Measurements from ENCODE around the gene SMARCC2.

SMARCC2 gene

GRCh38 chr12:56189099-56189917 is at the start of gene SMARCC2:
TSS of gene SMARCC2 (minus strand) at chr12:56189483. CDS start at chr12:56189461, 22 bp downstream.
- DNase-seq (ENCODE audit: low read depth): peak; percentile 76

GRCh38 chr12:56237552-56237951 is 48.3 kb upstream of the SMARCC2 start:
- DNase-seq (ENCODE audit: low read depth): no peak

GRCh38 chr12:56236985-56237384 is 47.7 kb upstream of the SMARCC2 start:
- DNase-seq (ENCODE audit: low read depth): no peak

- no peak for DNase-seq (ENCODE audit: low read depth)
These were observed 46.8 kb upstream of the SMARCC2 start for GRCh38 chr12:56236091-56236490.

GRCh38 chr12:56234746-56235436 is 45.6 kb upstream of the SMARCC2 start:
- DNase-seq (ENCODE audit: low read depth): no peak

DNA sequence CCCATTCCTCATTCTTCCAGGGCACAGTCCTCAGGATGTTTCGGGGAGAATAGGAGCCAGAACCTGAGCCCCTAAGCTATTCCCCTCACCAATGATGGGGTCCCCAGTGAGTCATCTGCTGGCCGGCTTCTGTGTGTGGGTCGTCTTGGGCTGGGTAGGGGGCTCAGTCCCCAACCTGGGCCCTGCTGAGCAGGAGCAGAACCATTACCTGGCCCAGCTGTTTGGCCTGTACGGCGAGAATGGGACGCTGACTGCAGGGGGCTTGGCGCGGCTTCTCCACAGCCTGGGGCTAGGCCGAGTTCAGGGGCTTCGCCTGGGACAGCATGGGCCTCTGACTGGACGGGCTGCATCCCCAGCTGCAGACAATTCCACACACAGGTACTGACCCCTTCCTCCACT is 41.9 kb upstream of the SMARCC2 start:
- DNase-seq (ENCODE audit: low read depth): no peak

- no peak for DNase-seq (ENCODE audit: low read depth)
These were observed 41.3 kb upstream of the SMARCC2 start for GRCh38 chr12:56230432-56231183.

- no peak for DNase-seq (ENCODE audit: low read depth)
These were observed 40.7 kb upstream of the SMARCC2 start, which contains the start of gene SLC39A5 for GRCh38 chr12:56229916-56230431. TSS of gene SLC39A5 (plus strand) at chr12:56230051. CDS start at chr12:56231275, 1,224 bp downstream.

- DNase-seq (ENCODE audit: low read depth): no peak
These were observed 39.8 kb upstream of the SMARCC2 start for GRCh38 chr12:56229082-56229481.

- DNase-seq (ENCODE audit: low read depth): no peak
These were observed 35.7 kb upstream of the SMARCC2 start for GRCh38 chr12:56224954-56225353.

- DNase-seq (ENCODE audit: low read depth): peak; percentile 85
These were observed 34.9 kb upstream of the SMARCC2 start, which contains the start of gene NABP2 for GRCh38 chr12:56224102-56224701. TSS of gene NABP2 (plus strand) at chr12:56224342. CDS start at chr12:56224857, 515 bp downstream.

- DNase-seq (ENCODE audit: low read depth): no peak
These were observed 34.4 kb upstream of the SMARCC2 start for GRCh38 chr12:56223571-56224101.

DNA sequence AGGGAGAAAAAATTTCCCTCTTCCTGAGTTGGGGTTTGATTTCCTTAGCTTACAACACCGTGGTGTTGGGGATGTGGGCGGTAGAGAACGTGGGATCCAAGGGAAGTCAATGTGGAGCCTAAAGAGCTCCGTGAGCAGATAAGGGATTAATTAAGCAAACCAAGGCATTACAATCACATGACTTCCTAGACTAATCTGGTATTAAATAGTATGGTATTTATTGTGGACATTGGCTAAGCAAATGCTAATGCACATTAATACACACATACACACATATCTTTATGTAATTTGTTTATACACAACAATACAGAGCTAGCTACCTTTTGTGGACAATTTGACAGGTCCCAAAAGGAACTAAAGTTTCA is 33.2 kb upstream of the SMARCC2 start:
- no peak for DNase-seq (ENCODE audit: low read depth)

GRCh38 chr12:56221757-56222530 is 32.7 kb upstream of the SMARCC2 start, which contains the start of gene RNF41:
TSS of gene RNF41 (minus strand) at chr12:56221922. CDS start at chr12:56214047, 7,875 bp downstream.
- peak; percentile 94 for DNase-seq (ENCODE audit: low read depth)

- no peak for DNase-seq (ENCODE audit: low read depth)
These were observed 32.0 kb upstream of the SMARCC2 start for GRCh38 chr12:56221232-56221756.

DNA sequence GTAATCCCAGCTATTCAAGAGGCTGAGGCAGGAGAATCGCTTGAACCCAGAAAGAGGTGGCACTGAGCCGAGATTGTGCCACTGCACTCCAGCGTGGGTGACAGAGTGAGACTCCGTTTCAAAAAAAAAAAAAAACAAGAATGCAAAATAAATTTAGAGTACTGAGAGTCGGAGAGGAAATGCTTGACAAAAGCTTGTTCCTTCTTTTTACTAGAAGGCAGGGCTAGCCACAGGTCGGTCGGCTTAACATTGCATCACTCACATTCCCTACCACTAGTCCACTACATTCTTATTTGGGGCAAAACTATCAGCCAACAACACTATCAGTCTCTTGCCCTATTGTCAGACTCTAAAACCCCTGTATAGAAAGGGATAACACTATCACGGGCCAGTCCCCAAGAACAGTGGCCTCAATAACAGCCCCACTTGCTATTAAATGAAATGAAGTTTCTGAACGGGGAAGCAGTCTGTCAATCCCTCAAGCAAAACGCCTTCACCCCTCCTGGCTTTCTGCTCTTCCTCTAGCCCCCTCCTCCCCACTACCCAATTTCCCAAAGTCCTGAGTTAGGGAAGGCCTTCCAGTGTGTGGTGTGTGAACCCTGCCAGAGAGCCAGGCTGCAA is 31.4 kb upstream of the SMARCC2 start:
- DNase-seq (ENCODE audit: low read depth): no peak

DNA sequence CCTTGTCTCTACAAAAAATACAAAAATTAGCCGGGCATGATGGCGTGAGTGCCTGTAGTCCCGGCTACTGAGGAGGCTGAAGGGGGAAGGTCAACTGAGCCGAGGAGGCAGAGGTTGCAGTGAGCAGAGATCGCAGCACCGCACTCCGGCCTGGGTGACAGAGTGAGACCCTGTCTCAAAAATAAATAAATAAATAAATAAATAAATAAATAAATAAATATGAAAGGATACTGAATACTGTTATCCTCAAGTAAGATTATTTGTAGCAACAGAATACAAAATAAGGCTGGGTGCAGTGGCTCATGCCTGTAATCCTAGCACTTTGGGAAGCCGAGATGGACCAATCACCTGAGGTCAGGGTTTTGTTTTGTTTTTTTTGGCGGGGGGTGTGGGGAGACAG is 30.6 kb upstream of the SMARCC2 start:
- DNase-seq (ENCODE audit: low read depth): no peak

GRCh38 chr12:56216461-56216860 is 27.2 kb upstream of the SMARCC2 start:
- DNase-seq (ENCODE audit: low read depth): no peak

DNA sequence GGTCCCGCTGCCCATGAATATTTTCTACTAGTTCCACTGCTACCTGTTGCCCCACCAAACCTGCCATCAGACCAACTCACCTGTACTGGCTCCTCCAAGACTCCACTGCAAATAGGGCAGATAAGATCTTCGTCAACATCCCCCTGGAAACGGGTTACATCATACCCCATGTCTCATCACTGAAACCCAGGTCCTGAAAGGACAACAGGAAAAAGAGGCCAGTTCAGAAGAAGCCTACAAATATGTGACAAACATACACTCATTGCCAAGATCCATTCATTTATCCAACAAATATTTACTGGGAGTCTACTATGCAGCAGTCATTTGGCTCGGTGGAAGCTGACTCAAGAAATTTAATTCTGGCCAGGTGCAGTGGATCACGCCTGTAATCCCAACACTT is 24.6 kb upstream of the SMARCC2 start:
- DNase-seq (ENCODE audit: low read depth): no peak

GRCh38 chr12:56212361-56212760 is 23.1 kb upstream of the SMARCC2 start:
- no peak for DNase-seq (ENCODE audit: low read depth)
